Progenitor cell of endocrine pancreas (in vitro differentiated cells): ENCODE results near the gene HEATR5A. TPM values are rescaled to one million over a fixed set of nuclear protein-coding genes. Genes with fewer than 3 reads are reported as not detected.
"Not testable (repeated sequence)": the region's sequence is repeated elsewhere in the genome, so short reads cannot be mapped to it uniquely, and the experiment has no call there.

Experiments
- DNase-seq: peaks from one replicate; pipeline ENCODE4 v3.0.0; 2021; ENCODE audit warnings: low spot score; ENCODE audit not compliant: unreplicated experiment
- H3K27ac Mint-ChIP-seq: 2 replicates; pipeline ENCODE4 v1.8.0; 2021; ENCODE audit warnings: mild to moderate bottlenecking, moderate library complexity, mixed read lengths
- H3K27me3 Mint-ChIP-seq: 2 replicates; pipeline ENCODE4 v1.8.0; 2021; ENCODE audit warnings: mixed read lengths
- H3K36me3 Mint-ChIP-seq: 2 replicates; pipeline ENCODE4 v1.8.0; 2022; ENCODE audit warnings: mixed read lengths; ENCODE audit not compliant: insufficient read depth
- H3K4me1 Mint-ChIP-seq: 2 replicates; pipeline ENCODE4 v1.8.0; 2021; ENCODE audit warnings: low read depth, mixed read lengths
- H3K4me3 Mint-ChIP-seq: 2 replicates; pipeline ENCODE4 v1.8.0; 2021; ENCODE audit warnings: low read depth, mild to moderate bottlenecking, moderate library complexity, mixed read lengths
- H3K9me3 Mint-ChIP-seq: 2 replicates; pipeline ENCODE4 v1.8.0; 2021; ENCODE audit warnings: low read depth, mixed read lengths
- total RNA-seq: library from RNA; stranded (reverse); gene quantifications from 2 replicates; pipeline ENCODE4 v1.2.1, GENCODE V29; 2021
- TF ChIP-seq, protein P1 (sequence below): fragments of 200-600 bp; sonication (generic); IDR thresholded peaks from one replicate; pipeline ENCODE4 v1.5.0; 2021; ENCODE audit warnings: antibody characterized with exemption, mild to moderate bottlenecking; ENCODE audit not compliant: unreplicated experiment

HEATR5A gene
- total RNA-seq, 1 donor from 2014 or later = 28.3 TPM

GRCh38 chr14:31280871-31281220 is 139.5 kb downstream of the HEATR5A start:
- Mint-ChIP-seq H3K27me3 (no peaks in the 10 kb centered on the region), H3K9me3 (peaks cover 16% of the 10 kb centered on the region), H3K4me1 (peaks cover 5% of the 10 kb centered on the region), H3K4me3 (no peak overlapping the region), H3K27ac (no peak overlapping the region), H3K36me3 (peaks cover 3% of the 10 kb centered on the region)
- TF ChIP-seq, protein P1, sequence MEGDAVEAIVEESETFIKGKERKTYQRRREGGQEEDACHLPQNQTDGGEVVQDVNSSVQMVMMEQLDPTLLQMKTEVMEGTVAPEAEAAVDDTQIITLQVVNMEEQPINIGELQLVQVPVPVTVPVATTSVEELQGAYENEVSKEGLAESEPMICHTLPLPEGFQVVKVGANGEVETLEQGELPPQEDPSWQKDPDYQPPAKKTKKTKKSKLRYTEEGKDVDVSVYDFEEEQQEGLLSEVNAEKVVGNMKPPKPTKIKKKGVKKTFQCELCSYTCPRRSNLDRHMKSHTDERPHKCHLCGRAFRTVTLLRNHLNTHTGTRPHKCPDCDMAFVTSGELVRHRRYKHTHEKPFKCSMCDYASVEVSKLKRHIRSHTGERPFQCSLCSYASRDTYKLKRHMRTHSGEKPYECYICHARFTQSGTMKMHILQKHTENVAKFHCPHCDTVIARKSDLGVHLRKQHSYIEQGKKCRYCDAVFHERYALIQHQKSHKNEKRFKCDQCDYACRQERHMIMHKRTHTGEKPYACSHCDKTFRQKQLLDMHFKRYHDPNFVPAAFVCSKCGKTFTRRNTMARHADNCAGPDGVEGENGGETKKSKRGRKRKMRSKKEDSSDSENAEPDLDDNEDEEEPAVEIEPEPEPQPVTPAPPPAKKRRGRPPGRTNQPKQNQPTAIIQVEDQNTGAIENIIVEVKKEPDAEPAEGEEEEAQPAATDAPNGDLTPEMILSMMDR = no peak
- DNase-seq = no peak

- Mint-ChIP-seq H3K9me3 (peaks cover 16% of the 10 kb centered on the region), H3K4me3 (no peak overlapping the region), H3K36me3 (peaks cover 3% of the 10 kb centered on the region), H3K4me1 (peaks cover 5% of the 10 kb centered on the region), H3K27me3 (no peaks in the 10 kb centered on the region), H3K27ac (no peak overlapping the region)
- TF ChIP-seq, protein P1 = no peak
- DNase-seq = no peak
Observed at GRCh38 chr14:31280132-31280870, 140.0 kb downstream of the HEATR5A start.

- no peak overlapping the region for H3K27ac Mint-ChIP-seq
- H3K4me3 Mint-ChIP-seq = no peak overlapping the region
- H3K9me3 Mint-ChIP-seq = peaks cover 21% of the 10 kb centered on the region
- no peak for DNase-seq
- TF ChIP-seq, protein P1 = no peak
- H3K36me3 Mint-ChIP-seq = peaks cover 3% of the 10 kb centered on the region
- H3K27me3 Mint-ChIP-seq = no peaks in the 10 kb centered on the region
- H3K4me1 Mint-ChIP-seq = peaks cover 5% of the 10 kb centered on the region
Observed at GRCh38 chr14:31278883-31279282, 141.5 kb downstream of the HEATR5A start.

- peaks cover 3% of the 10 kb centered on the region for H3K36me3 Mint-ChIP-seq
- no peak overlapping the region for H3K4me3 Mint-ChIP-seq
- no peaks in the 10 kb centered on the region for H3K27me3 Mint-ChIP-seq
- H3K4me1 Mint-ChIP-seq = peaks cover 5% of the 10 kb centered on the region
- TF ChIP-seq, protein P1 = no peak
- H3K9me3 Mint-ChIP-seq = peaks cover 26% of the 10 kb centered on the region
- no peak for DNase-seq
- no peak overlapping the region for H3K27ac Mint-ChIP-seq
Observed at GRCh38 chr14:31277085-31277484, 143.3 kb downstream of the HEATR5A start.

- H3K36me3 Mint-ChIP-seq, H3K4me3 Mint-ChIP-seq, H3K27ac Mint-ChIP-seq, H3K4me1 Mint-ChIP-seq, DNase-seq, H3K27me3 Mint-ChIP-seq: not testable (repeated sequence)
- peaks cover 22% of the 10 kb centered on the region for H3K9me3 Mint-ChIP-seq
Observed at GRCh38 chr14:31276417-31276816, 143.9 kb downstream of the HEATR5A start.

- peaks cover 18% of the 10 kb centered on the region for H3K9me3 Mint-ChIP-seq
- H3K36me3 Mint-ChIP-seq = peaks cover 3% of the 10 kb centered on the region
- peaks cover 3% of the 10 kb centered on the region for H3K4me1 Mint-ChIP-seq
- TF ChIP-seq, protein P1 = no peak
- H3K27ac Mint-ChIP-seq = no peak overlapping the region
- DNase-seq = no peak
- H3K27me3 Mint-ChIP-seq = no peaks in the 10 kb centered on the region
- H3K4me3 Mint-ChIP-seq = no peak overlapping the region
Observed at GRCh38 chr14:31275731-31276130, 144.6 kb downstream of the HEATR5A start.
